HG03097 (cell line): Measurements from ENCODE around the gene MACROD2.

ENCODE experiments used
- ATAC-seq: cut with Tn5 transposase; IDR thresholded peaks from one replicate; pipeline ENCODE4 v1.9.1; 2021; ENCODE audit not compliant: unreplicated experiment, low FRiP score

The MACROD2 gene

GRCh38 chr20:15056246-15056645 is 1060.9 kb downstream of the MACROD2 start:
- ATAC-seq = no peak

GRCh38 chr20:15058841-15059240 is 1063.5 kb downstream of the MACROD2 start:
- ATAC-seq = no peak

- ATAC-seq = no peak
Measured at GRCh38 chr20:15059438-15059837, 1064.1 kb downstream of the MACROD2 start.

- no peak for ATAC-seq
Measured at GRCh38 chr20:15060265-15061060, 1065.1 kb downstream of the MACROD2 start.

GRCh38 chr20:15061061-15061430 is 1065.7 kb downstream of the MACROD2 start:
- no peak for ATAC-seq

- no peak for ATAC-seq
Measured at GRCh38 chr20:15061955-15062354, 1066.6 kb downstream of the MACROD2 start.

- ATAC-seq = no peak
Measured at GRCh38 chr20:15063081-15063480, 1067.8 kb downstream of the MACROD2 start.

- ATAC-seq = no peak
Measured at GRCh38 chr20:15064741-15065140, 1069.4 kb downstream of the MACROD2 start.

- ATAC-seq = no peak
Measured at GRCh38 chr20:15065794-15066193, 1070.5 kb downstream of the MACROD2 start.

GRCh38 chr20:15068486-15068885 is 1073.2 kb downstream of the MACROD2 start:
- no peak for ATAC-seq

- no peak for ATAC-seq
Measured at GRCh38 chr20:15069355-15069754, 1074.0 kb downstream of the MACROD2 start.

- no peak for ATAC-seq
Measured at GRCh38 chr20:15071085-15071808, 1075.9 kb downstream of the MACROD2 start.

- no peak for ATAC-seq
Measured at GRCh38 chr20:15072316-15072715, 1077.0 kb downstream of the MACROD2 start.

GRCh38 chr20:15075586-15075985 is 1080.3 kb downstream of the MACROD2 start:
- no peak for ATAC-seq

GRCh38 chr20:15076785-15077184 is 1081.5 kb downstream of the MACROD2 start:
- ATAC-seq = no peak

- ATAC-seq = no peak
Measured at GRCh38 chr20:15077733-15078250, 1082.5 kb downstream of the MACROD2 start.

- no peak for ATAC-seq
Measured at GRCh38 chr20:15079594-15080340, 1084.5 kb downstream of the MACROD2 start.

GRCh38 chr20:15081261-15081660 is 1085.9 kb downstream of the MACROD2 start:
- no peak for ATAC-seq

- no peak for ATAC-seq
Measured at GRCh38 chr20:15091421-15092037, 1096.2 kb downstream of the MACROD2 start.

- no peak for ATAC-seq
Measured at GRCh38 chr20:15098351-15098750, 1103.0 kb downstream of the MACROD2 start.

- ATAC-seq = no peak
Measured at GRCh38 chr20:15099130-15099529, 1103.8 kb downstream of the MACROD2 start.
